NCI-H2081 treated with DMSO at 0.1 percent for 48 hours (cell line): ENCODE results near the gene C2CD2L.
A peak's percentile ranks its signal among the peaks of the same experiment; 100 is the strongest.
"Not testable (repeated sequence)": the region's sequence is repeated elsewhere in the genome, so short reads cannot be mapped to it uniquely, and the experiment has no call there.

Experiments
- DNase-seq: peaks from one replicate; lab custom pipeline; 2025; lab: John Stamatoyannopoulos, UW

Gene C2CD2L

GRCh38 chr11:119093942-119094815 is 13.0 kb upstream of the C2CD2L start:
- DNase-seq, result no peak

GRCh38 chr11:119094816-119095065 is 12.4 kb upstream of the C2CD2L start:
- DNase-seq, result no peak

- DNase-seq, result peak; percentile 98
Measured at GRCh38 chr11:119095066-119095880, 11.9 kb upstream of the C2CD2L start.

- DNase-seq, result no peak
Measured at GRCh38 chr11:119099711-119100110, 7.4 kb upstream of the C2CD2L start.

- DNase-seq, result peak; percentile 9
Measured at GRCh38 chr11:119100246-119100970, 6.7 kb upstream of the C2CD2L start.

- no peak for DNase-seq
Measured at GRCh38 chr11:119100994-119101758, 6.0 kb upstream of the C2CD2L start.

GRCh38 chr11:119101759-119102423 is 5.3 kb upstream of the C2CD2L start, which contains the start of gene DPAGT1:
TSS of gene DPAGT1 (minus strand) at chr11:119101853. CDS start at chr11:119101655, 198 bp downstream.
- DNase-seq, result peak; percentile 93

- DNase-seq, result not testable (repeated sequence)
Measured at GRCh38 chr11:119103161-119103664, 3.9 kb upstream of the C2CD2L start.

GRCh38 chr11:119103793-119104192 is 3.4 kb upstream of the C2CD2L start:
- DNase-seq, result no peak

GRCh38 chr11:119107538-119108145 is 498 bp downstream of the C2CD2L start:
- no peak for DNase-seq

GRCh38 chr11:119108146-119108856 is 1.2 kb downstream of the C2CD2L start:
- DNase-seq, result peak; percentile 17

GRCh38 chr11:119108857-119109221 is 1.7 kb downstream of the C2CD2L start:
- no peak for DNase-seq

- no peak for DNase-seq
Measured at GRCh38 chr11:119109843-119110242, 2.7 kb downstream of the C2CD2L start.

GRCh38 chr11:119110439-119110838 is 3.3 kb downstream of the C2CD2L start:
- DNase-seq, result no peak

- no peak for DNase-seq
Measured at GRCh38 chr11:119111361-119111925, 4.3 kb downstream of the C2CD2L start.

GRCh38 chr11:119112314-119113020 is 5.3 kb downstream of the C2CD2L start:
- DNase-seq, result no peak

GRCh38 chr11:119113716-119114115 is 6.6 kb downstream of the C2CD2L start:
- DNase-seq, result no peak

- DNase-seq, result no peak
Measured at GRCh38 chr11:119114351-119114750, 7.2 kb downstream of the C2CD2L start.
